B cell (primary cell): ENCODE data around the gene TCF23.

Experiments used
- CTCF ChIP-seq: fragments of 200-600 bp; IDR thresholded peaks from one replicate; pipeline ENCODE4 v1.8.0; 2022; ENCODE audit warnings: antibody characterized with exemption, mild to moderate bottlenecking
- EZH2 ChIP-seq: IDR thresholded peaks from 2 replicates; pipeline ENCODE4 v1.6.1; 2012; ENCODE audit warnings: borderline replicate concordance, low read depth, mild to moderate bottlenecking, moderate library complexity, low read length; ENCODE audit not compliant: insufficient read depth, poor library complexity, severe bottlenecking

- TF ChIP-seq CTCF (no peak), EZH2 (no peak)
These were observed 23.7 kb upstream of the TCF23 start for GRCh38 chr2:27125104-27125503.
